ENCODE measurements around the gene DHX40.

- TF ChIP-seq EZH2 (IDR thresholded peaks at IDR 0.05; ENCODE audit: low read depth) (no peak), CTCF (conservative IDR thresholded peaks at IDR 0.05) (no peak)
Observed at GRCh38 chr17:59651346-59651745, 85.9 kb downstream of the DHX40 start.

Measured in PC-9 (cell line).